ENCODE data around the gene NCAPG.

Gene NCAPG

DNA sequence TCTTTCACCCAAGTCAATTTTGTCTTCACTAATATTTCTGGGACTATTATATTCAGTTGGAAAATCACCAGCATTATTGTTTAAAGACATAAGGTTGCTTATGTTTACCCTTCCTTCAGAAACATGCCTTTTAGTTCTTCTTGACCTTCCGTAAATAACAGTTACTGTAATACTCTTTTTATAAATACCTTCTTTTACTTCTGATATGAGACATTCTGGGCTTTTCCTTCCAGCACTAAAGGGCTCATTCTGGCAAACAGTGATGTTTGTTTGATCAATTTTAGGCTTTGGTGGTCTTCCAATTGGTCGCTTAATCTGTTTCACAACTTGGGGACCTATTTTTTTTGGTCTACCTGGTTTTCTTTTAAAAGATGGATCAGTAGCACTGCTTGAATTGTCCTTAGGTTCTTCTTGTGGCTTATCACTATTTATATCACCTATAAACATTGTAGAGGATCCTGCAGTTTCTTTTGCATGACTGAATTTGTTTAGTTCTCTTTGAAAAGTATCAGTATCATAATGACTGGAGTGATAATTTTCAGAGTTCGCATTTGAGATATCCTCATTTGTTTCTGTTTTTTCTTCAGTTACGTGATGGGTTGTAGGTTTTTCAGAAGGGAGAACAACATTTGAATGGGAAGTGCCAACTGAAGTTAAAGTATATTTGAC lies 64.8 kb downstream of the NCAPG start:
- no peak for TF ChIP-seq POLR2A (IDR thresholded peaks at IDR 0.05; ENCODE audit: low read depth, low read length)
- FAIRE-seq (no peak), DNase-seq (ENCODE audit: insufficient read length, low spot score) (no peak)

DNA sequence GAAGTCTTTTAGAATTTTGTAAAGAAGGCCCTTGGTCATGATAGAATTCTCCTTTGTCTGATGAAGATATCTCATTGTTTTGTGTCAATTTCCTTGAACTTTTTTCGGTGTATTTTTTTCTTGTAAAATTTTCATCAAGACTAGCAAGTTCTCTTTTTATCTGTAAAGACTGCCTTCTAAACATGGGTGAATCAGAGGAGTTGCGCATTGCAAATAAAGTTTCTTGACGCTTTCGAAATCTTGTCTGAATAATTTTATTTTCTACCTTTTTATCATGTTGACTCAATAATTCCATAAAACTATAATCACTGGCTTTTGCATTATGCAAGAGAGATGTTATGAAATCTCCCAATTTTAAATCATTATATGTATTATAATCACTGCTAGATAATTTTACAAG lies 66.2 kb downstream of the NCAPG start:
- FAIRE-seq = no peak

DNA sequence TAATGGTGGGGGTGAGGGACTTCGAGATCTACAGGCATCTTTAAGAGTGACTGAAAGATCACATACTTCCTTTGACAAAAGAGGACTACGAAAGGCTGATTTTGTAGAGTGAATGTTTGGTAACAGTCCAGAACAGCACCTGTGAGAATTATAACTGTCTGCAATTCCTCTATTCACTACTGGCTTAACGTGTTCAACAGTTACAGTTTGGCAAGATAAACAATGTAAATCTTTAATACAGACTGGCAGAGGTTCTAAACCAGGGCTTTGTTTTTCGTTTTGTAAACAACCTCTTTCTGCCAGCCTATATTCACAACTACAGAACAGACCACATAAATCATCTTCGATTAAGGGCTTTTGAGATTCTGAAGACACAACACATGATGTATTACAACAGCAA lies 66.9 kb downstream of the NCAPG start:
- no peak for FAIRE-seq
- no peak for TF ChIP-seq POLR2A (IDR thresholded peaks at IDR 0.05; ENCODE audit: low read depth, low read length)
- no peak for DNase-seq (ENCODE audit: insufficient read length, low spot score)

More for the DNA sequence above, 66.2 kb downstream of the NCAPG start:
- no peak for DNase-seq (ENCODE audit: insufficient read length, low spot score)
- TF ChIP-seq POLR2A (IDR thresholded peaks at IDR 0.05; ENCODE audit: low read depth, low read length) = no peak

DNA sequence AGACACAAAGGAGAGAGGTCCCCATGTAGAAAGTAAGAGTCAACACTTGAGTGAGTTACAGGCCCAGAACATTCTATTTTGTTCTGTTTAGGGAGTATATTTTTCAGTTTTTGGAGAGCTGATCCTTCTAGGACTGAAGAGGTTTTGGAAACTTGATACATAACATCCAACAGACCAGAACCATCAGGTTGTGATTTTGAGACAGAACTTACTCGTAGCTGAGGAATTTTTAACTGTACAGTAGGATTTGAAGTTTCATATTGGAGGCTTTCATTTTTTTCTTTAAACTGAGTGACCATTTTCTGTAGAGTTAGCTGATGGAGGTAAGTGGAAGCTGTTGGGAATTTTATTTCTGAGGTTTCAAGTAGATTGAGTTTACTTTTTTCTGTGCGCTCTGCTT lies 73.3 kb downstream of the NCAPG start:
- FAIRE-seq (no peak), DNase-seq (ENCODE audit: insufficient read length, low spot score) (no peak)
- no peak for TF ChIP-seq POLR2A (IDR thresholded peaks at IDR 0.05; ENCODE audit: low read depth, low read length)

DNA sequence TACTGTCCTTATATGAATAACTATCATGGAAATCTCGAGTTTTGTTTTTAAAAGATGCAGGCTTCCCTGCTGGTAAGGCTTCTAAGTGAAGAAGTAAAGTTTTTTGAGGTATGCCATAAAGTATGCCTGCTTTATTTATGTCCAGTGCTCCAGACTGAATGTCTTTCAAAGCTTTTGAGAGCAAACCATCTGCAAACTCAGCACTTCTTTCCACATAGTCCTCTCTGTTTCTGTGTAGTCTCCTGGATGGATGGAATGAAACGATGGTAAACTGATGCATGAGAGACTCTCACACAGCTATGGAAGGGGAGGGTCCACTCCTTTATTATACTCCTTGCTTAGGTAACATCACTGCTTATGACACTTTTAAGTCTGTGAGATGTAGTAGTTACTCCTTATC lies 73.7 kb downstream of the NCAPG start:
- no peak for FAIRE-seq
- no peak for TF ChIP-seq POLR2A (IDR thresholded peaks at IDR 0.05; ENCODE audit: low read depth, low read length)
- no peak for DNase-seq (ENCODE audit: insufficient read length, low spot score)

DNA sequence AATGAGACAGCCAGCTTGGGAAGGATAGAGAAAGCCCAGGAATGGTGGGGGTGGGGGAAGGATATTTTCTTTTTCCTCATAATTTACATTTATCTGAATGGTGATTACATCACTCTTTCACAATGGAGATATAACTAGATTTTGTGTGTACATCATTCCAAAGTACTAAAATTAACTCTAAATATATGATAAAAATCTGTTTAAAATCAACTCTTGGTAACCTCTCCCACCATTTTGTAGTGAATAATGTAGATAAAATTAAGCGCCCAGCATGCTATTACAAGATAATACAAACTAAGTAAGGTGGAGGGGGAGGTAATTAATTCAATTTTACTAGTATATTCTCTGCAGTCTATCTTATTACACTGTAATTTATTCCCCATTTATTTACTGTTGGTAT lies 78.9 kb downstream of the NCAPG start:
- FAIRE-seq = no peak
- TF ChIP-seq POLR2A (IDR thresholded peaks at IDR 0.05; ENCODE audit: low read depth, low read length) = no peak
- DNase-seq (ENCODE audit: insufficient read length, low spot score) = no peak

DNA sequence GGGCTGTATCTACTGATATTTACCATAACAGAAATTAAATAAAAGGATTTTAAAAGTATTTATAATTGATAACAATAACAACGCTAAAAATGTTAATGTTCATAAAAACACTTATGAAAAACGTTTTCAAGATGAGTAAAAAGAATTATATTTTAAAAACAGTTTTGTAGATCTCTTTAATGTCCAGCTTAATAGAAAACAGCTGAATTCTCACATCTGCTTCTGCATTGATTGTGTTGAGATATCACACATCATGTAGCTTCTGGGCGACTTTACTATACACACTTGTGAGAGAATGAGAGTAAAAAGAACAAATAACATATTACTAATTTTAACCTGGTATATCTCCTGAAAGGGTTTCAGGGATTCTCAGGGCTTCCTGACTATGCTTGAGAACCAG lies 83.6 kb downstream of the NCAPG start:
- no peak for TF ChIP-seq POLR2A (IDR thresholded peaks at IDR 0.05; ENCODE audit: low read depth, low read length)
- FAIRE-seq = no peak

More for the DNA sequence above, 83.6 kb downstream of the NCAPG start:
- DNase-seq (ENCODE audit: insufficient read length, low spot score) = no peak

All from H54 (cell line).